Epithelial cell of proximal tubule (primary cell): ENCODE results near the gene ARRDC4. TPM values are rescaled to one million over a fixed set of nuclear protein-coding genes. Genes with fewer than 3 reads are reported as not detected.

Experiments used
- DNase-seq: peaks from one replicate; pipeline ENCODE4 v3.0.0-alpha.2; 2011; ENCODE audit warnings: low read depth
- H3K4me3 ChIP-seq: 2 replicates; pipeline ENCODE4 v1.5.1; 2011; ENCODE audit warnings: low read depth, mild to moderate bottlenecking, low read length
- total RNA-seq: library from RNA; depleted of rRNA; stranded (reverse); fragments of >200 nt; gene quantifications from 2 replicates; pipeline ENCODE4 v1.2.3, GENCODE V29; 2015
- TF ChIP-seq, protein P1 (sequence below): conservative IDR thresholded peaks from 2 replicates; pipeline ENCODE4 v1.5.1; 2012; ENCODE audit warnings: low read depth, mild to moderate bottlenecking, low read length

The ARRDC4 gene
- total RNA-seq, 1 donor from 2014 or later, result 18.3 TPM

GRCh38 chr15:97976129-97976528 is 15.6 kb downstream of the ARRDC4 start:
- TF ChIP-seq, protein P1, sequence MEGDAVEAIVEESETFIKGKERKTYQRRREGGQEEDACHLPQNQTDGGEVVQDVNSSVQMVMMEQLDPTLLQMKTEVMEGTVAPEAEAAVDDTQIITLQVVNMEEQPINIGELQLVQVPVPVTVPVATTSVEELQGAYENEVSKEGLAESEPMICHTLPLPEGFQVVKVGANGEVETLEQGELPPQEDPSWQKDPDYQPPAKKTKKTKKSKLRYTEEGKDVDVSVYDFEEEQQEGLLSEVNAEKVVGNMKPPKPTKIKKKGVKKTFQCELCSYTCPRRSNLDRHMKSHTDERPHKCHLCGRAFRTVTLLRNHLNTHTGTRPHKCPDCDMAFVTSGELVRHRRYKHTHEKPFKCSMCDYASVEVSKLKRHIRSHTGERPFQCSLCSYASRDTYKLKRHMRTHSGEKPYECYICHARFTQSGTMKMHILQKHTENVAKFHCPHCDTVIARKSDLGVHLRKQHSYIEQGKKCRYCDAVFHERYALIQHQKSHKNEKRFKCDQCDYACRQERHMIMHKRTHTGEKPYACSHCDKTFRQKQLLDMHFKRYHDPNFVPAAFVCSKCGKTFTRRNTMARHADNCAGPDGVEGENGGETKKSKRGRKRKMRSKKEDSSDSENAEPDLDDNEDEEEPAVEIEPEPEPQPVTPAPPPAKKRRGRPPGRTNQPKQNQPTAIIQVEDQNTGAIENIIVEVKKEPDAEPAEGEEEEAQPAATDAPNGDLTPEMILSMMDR, result no peak
- no peak for DNase-seq
- H3K4me3 ChIP-seq, result no peak overlapping the region

- no peak for DNase-seq
- TF ChIP-seq, protein P1, result no peak
- H3K4me3 ChIP-seq, result no peak overlapping the region
Observed at GRCh38 chr15:97976766-97977503, 16.4 kb downstream of the ARRDC4 start.

DNA sequence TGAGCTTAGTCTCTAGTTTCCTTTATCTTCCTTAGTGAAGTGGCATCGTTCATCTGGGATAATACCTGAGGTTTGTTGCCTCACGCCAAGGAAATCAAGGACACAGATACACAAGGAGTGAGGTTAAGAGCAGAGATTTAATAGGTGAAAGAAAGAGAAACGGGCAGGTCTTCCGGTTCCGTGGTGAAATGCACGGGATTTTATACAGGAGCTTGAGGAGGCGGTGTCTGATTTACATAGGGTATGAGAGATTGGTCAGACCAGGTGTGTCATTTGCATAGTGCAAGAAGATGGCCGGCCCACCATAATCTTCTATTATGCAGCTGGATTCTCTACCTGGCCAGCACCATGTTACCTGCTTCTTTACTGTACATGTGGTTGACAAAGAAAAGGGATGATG is 17.2 kb downstream of the ARRDC4 start:
- no peak for DNase-seq
- TF ChIP-seq, protein P1, result no peak
- no peak overlapping the region for H3K4me3 ChIP-seq

- DNase-seq, result no peak
- H3K4me3 ChIP-seq, result no peak overlapping the region
- TF ChIP-seq, protein P1, result no peak
Observed at GRCh38 chr15:97978401-97979139, 18.1 kb downstream of the ARRDC4 start.

- TF ChIP-seq, protein P1, result no peak
- no peak overlapping the region for H3K4me3 ChIP-seq
- DNase-seq, result no peak
Observed at GRCh38 chr15:97979140-97979520, 18.6 kb downstream of the ARRDC4 start.

GRCh38 chr15:97981058-97981457 is 20.6 kb downstream of the ARRDC4 start:
- DNase-seq, result no peak
- H3K4me3 ChIP-seq, result no peak overlapping the region
- TF ChIP-seq, protein P1, result no peak
